HG02973 (cell line): ENCODE data around the gene SIK2.

Experiments
- ATAC-seq: cut with Tn5 transposase; IDR thresholded peaks from one replicate; pipeline ENCODE4 v1.9.1; 2021; ENCODE audit warnings: moderate library complexity; ENCODE audit not compliant: unreplicated experiment

SIK2 gene

DNA sequence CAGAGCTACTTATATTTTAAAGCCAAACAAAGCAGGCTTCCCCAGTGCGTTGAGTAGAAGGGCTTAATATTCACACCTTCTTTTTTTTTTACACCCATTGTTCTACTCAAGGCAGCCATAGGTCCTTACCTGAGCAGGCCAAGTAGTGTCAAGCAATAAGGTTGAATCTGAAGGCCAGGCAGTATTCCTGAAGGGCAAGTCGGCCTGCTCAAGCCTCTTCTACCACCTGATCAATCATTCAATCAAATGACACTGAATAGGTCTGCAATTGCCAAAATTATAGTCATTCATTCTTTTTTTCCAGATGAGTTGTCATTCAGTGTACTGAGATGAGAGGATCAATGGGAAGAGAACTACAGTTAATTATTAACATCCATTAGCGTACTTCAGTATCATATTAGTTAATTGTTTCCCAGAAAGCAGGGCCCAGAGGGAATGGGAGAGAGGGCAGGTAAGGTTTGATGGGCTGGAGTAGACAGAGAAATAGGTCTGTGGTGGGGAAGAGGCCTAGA lies 175.9 kb downstream of the SIK2 start:
- ATAC-seq, result no peak

DNA sequence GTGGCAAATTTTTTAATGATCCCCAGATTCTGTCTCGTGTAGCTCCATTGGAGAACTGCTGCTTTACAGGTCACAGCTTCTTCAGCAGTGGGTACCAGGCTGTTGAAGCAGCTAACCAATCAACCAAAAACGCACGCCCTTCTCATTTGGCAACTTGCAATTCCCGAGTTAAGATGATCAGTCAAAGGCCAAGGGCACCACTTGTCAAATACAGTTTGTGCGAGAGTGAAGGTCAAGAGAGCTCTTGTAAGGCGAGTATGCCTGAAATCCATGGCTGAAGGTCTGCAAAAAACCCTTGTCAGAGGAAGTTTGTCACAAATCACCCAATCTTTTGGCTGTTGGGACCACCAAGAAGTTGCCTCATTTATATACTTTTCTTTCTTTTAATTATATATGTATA lies 176.9 kb downstream of the SIK2 start:
- no peak for ATAC-seq
